Measurements from ENCODE around the gene PRPF6. TPM values are rescaled to one million over a fixed set of nuclear protein-coding genes. Genes with fewer than 3 reads are reported as not detected.

The PRPF6 gene
- total and polyA plus RNA-seq, 2 of the 13 experiments (the other 11 are each of a cell fraction or from before 2014, with no cell fraction given) = 63.7 to 101 TPM

- WGBS (ENCODE audit: low lambda C conversion rate) = 46% methylated on average over 1 of the region's 3 CpGs
- Histone ChIP-seq H2AFZ (ENCODE audit: low read length) (no peak overlapping the region), H3K79me2 (ENCODE audit: insufficient read depth, low read length) (peaks cover 11% of the 10 kb centered on the region), H3K4me1 (ENCODE audit: insufficient read depth, low read length) (peaks cover 55% of the 10 kb centered on the region), H3K4me3 (replicated peaks in 1 of 3; ENCODE audit: insufficient read depth in 1 of 3, low read depth in 2 of 3, low read length in 3 of 3) (peak overlapping the region in 2 of 3 experiments; percentile 43 to 75; a peak in 3 of 6 replicates), H3K4me2 (ENCODE audit: low read depth, low read length) (peak overlapping the region; percentile 91), H3K27me3 (ENCODE audit: control insufficient read depth in 1 of 2, insufficient read depth in 2 of 2, low read length in 2 of 2) (no peaks in the 10 kb centered on the region), H3K9me3 (ENCODE audit: low read length) (no peaks in the 10 kb centered on the region), H3K27ac (ENCODE audit: extremely low read length, insufficient read depth, low read length) (peak overlapping the region; percentile 13), H3K36me3 (replicated peaks in 1 of 2; ENCODE audit: control insufficient read depth in 1 of 2, insufficient read depth in 2 of 2, low read length in 2 of 2) (no peaks in the 10 kb centered on the region; a peak in 2 of 5 replicates), H3K9ac (ENCODE audit: insufficient read depth, low read depth, low read length) (no peak overlapping the region), H4K20me1 (ENCODE audit: insufficient read depth, low read length) (no peaks in the 10 kb centered on the region; the same call in 1 of the 2 replicates)
- peak; percentile 12 for FAIRE-seq
- ChIA-PET CTCF (ENCODE audit: low intra/inter-chr PET ratio, low total read pairs) (interaction anchor here (0.5 to 2.4 kb wide), 8 partner anchors 22 to 435 kb away, joined by 3 to 18 read pairs (median 4); partner anchors contain the start of genes ARFRP1 and ZGPAT), POLR2A (interaction anchor here (0.9 to 3.6 kb wide), 15 partner anchors 7 to 436 kb away, joined by 3 to 36 read pairs (median 4); partner anchors contain the start of genes PRPF6, PTK6, TPD52L2 and UCKL1)
- BruUV-seq (replicated peaks) = no TSS peak
- DNase-seq (ENCODE audit: low spot score) = no peak
- in situ Hi-C loops (cut with HindIII; ENCODE audit: extremely low pct_ligation_motif_present, low pct_unique_long_range_greater_than_20kb) (no loop called here), intact Hi-C loops (cut with micrococcal nuclease; ENCODE audit: unreplicated experiment) (loop anchor here (5.0 kb wide), 1 partner anchor 436 kb away; the partner anchor contains the start of gene PTK6)
- ATAC-seq = no peak
- TF ChIP-seq DMTF1 (CRISPR knock-in tag; IDR thresholded peaks at IDR 0.05) (0 out of 2 replicates have a peak, but pooled peaks have one; percentile 30), JUND (CRISPR knock-in tag; IDR thresholded peaks at IDR 0.05) (0 out of 2 replicates have a peak, but pooled peaks have one; percentile 19), FOXK2 (IDR thresholded peaks at IDR 0.05) (0 out of 2 replicates have a peak, but pooled peaks have one; percentile 69), NBN (conservative IDR thresholded peaks at IDR 0.05) (0 out of 2 replicates have a peak, but pooled peaks have one; percentile 70), ZC3H13 (CRISPR knock-in tag; IDR thresholded peaks at IDR 0.05) (0 out of 2 replicates have a peak, but pooled peaks have one; percentile 72), TOPORS (CRISPR knock-in tag; IDR thresholded peaks at IDR 0.05) (0 out of 2 replicates have a peak, but pooled peaks have one; percentile 19), FOXA1 (IDR thresholded peaks at IDR 0.05) (0 out of 2 replicates have a peak, but pooled peaks have one; percentile 54), FOXA1 (CRISPR knock-in tag; IDR thresholded peaks at IDR 0.05) (no peak), ARID2 (CRISPR knock-in tag; IDR thresholded peaks at IDR 0.05; ENCODE audit: borderline replicate concordance) (0 out of 2 replicates have a peak, but pooled peaks have one; percentile 31), TRIM22 (IDR thresholded peaks at IDR 0.05) (0 out of 2 replicates have a peak, but pooled peaks have one; percentile 64), ADNP (CRISPR knock-in tag; IDR thresholded peaks at IDR 0.05) (no peak), JUNB (CRISPR knock-in tag; IDR thresholded peaks at IDR 0.05; ENCODE audit: borderline replicate concordance) (0 out of 2 replicates have a peak, but pooled peaks have one; percentile 63), ZNF484 (CRISPR knock-in tag; IDR thresholded peaks at IDR 0.05; ENCODE audit: borderline replicate concordance, low read depth) (no peak), ZMYM2 (CRISPR knock-in tag; IDR thresholded peaks at IDR 0.05) (peak; percentile 61; the same call in 1 of the 2 replicates), SOX13 (IDR thresholded peaks at IDR 0.05) (0 out of 2 replicates have a peak, but pooled peaks have one; percentile 28), SOX13 (CRISPR knock-in tag; conservative IDR thresholded peaks at IDR 0.05 in 1 of 2, IDR thresholded peaks at IDR 0.05 in 1 of 2) (no peak)
- TF ChIP-seq, protein P1, sequence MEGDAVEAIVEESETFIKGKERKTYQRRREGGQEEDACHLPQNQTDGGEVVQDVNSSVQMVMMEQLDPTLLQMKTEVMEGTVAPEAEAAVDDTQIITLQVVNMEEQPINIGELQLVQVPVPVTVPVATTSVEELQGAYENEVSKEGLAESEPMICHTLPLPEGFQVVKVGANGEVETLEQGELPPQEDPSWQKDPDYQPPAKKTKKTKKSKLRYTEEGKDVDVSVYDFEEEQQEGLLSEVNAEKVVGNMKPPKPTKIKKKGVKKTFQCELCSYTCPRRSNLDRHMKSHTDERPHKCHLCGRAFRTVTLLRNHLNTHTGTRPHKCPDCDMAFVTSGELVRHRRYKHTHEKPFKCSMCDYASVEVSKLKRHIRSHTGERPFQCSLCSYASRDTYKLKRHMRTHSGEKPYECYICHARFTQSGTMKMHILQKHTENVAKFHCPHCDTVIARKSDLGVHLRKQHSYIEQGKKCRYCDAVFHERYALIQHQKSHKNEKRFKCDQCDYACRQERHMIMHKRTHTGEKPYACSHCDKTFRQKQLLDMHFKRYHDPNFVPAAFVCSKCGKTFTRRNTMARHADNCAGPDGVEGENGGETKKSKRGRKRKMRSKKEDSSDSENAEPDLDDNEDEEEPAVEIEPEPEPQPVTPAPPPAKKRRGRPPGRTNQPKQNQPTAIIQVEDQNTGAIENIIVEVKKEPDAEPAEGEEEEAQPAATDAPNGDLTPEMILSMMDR (CRISPR knock-in tag; IDR thresholded peaks at IDR 0.05) = no peak
- TF ChIP-seq, protein P2, sequence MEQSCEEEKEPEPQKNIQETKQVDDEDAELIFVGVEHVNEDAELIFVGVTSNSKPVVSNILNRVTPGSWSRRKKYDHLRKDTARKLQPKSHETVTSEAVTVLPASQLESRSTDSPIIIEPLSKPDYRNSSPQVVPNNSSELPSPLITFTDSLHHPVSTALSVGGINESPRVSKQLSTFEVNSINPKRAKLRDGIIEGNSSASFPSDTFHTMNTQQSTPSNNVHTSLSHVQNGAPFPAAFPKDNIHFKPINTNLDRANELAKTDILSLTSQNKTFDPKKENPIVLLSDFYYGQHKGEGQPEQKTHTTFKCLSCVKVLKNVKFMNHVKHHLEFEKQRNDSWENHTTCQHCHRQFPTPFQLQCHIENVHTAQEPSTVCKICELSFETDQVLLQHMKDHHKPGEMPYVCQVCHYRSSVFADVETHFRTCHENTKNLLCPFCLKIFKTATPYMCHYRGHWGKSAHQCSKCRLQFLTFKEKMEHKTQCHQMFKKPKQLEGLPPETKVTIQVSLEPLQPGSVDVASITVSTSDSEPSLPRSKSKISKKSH (CRISPR knock-in tag; IDR thresholded peaks at IDR 0.05; ENCODE audit: borderline replicate concordance) = 0 out of 2 replicates have a peak, but pooled peaks have one; percentile 5
Measured at GRCh38 chr20:63973160-63973479, 7.8 kb upstream of the PRPF6 start.

Data from HepG2 (cell line).